ENCODE measurements around the gene PRKG1.

PRKG1 gene

GRCh38 chr10:51074238-51075028 lies at the start of gene PRKG1:
TSS of gene PRKG1 (plus strand) at chr10:51074487.
- peak; percentile 42 for DNase-seq (ENCODE audit: low spot score)

DNA sequence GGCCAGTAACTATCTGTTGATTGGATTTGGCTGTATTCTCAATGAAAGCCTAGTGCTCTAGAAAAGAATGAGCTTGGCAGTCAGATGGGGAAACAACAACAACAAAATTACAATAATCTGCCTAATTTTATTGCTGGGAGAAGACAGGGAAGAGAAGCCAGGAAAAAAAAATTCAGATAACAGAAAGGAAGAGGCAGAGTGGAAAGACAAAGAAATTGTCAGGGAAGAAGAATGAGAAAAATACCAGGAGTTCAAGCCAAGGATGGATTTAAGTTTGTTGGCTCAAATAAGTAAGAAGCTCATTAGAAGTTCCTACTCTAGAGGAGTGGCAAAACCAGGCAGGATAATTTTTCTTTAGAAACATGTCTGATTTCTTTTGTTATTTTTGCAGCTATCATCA lies 45.9 kb upstream of the PRKG1 start:
- DNase-seq (ENCODE audit: low spot score) = no peak

DNA sequence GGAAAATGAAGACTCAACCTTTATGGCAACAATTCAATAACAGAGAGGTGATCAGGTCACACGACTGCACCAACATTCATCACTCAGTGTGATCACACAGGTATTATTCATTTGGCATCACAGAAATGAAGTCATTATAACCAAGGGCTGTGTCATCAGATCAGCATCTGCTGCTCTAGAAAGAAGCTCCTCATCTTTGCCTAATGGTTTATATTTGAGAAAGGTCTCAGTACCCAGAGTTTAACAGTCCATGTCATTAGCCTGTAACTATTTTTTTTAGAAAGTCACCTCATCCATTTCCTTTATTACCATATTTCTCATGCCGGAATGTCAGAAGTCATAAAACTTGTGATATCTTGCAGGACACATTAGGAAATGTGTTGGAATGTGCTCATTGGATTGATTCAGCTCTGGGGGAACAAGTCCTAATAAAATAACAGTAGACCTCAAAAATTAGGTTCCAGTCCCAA lies 45.1 kb upstream of the PRKG1 start:
- no peak for DNase-seq (ENCODE audit: low spot score)

- no peak for DNase-seq (ENCODE audit: low spot score)
These were observed 43.8 kb upstream of the PRKG1 start for GRCh38 chr10:51030480-51030879.

DNA sequence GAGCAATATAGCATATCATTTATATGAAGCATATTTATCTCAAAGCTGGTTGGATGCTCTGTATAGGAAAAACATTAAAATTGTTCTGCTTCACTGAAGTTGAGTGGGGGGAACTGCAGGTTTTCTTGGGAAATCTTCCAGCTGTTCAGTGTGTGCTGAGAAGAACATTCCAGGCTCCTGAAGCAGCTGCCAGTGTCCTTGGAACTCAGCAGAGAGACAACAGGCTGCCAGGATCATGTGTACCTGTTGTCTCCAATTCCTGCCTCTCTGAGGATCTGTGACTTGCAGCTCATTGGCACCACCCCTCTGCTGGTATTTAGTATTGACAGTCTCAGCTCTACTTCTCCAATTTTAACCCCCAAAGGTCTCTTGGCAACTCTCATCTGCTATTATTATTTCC lies 42.3 kb upstream of the PRKG1 start:
- no peak for DNase-seq (ENCODE audit: low spot score)

DNA sequence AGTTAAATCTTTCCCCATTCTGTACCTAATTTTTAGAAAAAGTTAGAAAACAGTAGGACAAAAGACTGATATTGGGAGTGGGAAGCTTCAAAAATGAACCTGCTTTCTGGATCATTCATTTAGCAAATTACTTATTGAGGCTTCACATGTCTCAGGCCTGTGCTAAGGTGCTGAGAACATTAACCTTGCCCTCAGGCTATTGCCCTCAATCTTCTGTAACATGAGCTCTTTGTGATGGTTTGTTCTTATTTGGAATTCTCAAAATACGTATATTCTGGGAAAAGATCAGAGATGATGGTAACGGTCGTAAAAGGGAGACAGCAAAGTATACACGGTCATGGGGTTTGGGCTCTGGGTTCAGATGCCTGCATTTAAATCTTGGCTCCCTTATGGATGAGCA lies 39.5 kb upstream of the PRKG1 start:
- DNase-seq (ENCODE audit: low spot score) = no peak

DNA sequence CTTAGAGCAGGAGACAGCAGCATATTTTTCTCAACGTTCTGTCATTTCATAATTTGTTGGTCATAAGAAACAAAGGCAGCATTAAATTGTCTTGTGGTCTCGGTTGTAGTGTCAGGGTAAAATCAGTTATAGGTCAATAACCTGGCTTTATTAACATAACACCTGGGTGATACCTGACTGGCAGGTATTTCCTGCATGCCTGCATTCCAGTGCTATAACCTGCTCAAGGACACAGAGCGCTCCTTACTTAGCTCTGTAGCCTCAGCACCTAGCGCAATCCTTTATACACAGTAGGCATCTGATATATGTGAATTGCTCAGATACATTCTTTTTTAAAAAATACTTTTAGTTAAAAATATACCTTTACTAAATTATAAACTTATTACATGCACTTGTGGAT lies 38.9 kb upstream of the PRKG1 start:
- no peak for DNase-seq (ENCODE audit: low spot score)

DNA sequence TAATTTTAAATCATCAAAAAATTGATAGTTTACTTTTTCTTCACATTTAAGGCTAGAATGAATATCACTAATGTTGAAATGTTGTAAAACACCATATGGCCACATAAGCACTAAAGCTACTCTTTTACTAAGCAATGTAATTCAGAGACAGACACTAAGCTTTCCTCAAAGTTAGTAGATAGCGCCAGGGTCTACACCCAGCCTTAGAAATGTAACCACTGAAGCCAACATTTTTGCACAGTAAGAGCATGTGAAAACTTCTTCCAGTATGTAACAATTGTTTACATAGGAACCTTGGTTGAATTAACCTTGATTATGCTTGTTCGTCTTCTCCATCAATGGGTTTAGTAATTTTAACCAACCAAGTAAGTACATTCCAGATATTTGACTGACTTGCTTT lies 28.4 kb upstream of the PRKG1 start:
- no peak for DNase-seq (ENCODE audit: low spot score)

- DNase-seq (ENCODE audit: low spot score) = no peak
These were observed 27.6 kb upstream of the PRKG1 start for GRCh38 chr10:51046654-51047053.

- DNase-seq (ENCODE audit: low spot score) = no peak
These were observed 26.4 kb upstream of the PRKG1 start for GRCh38 chr10:51047857-51048256.

GRCh38 chr10:51048792-51049191 lies 25.5 kb upstream of the PRKG1 start:
- no peak for DNase-seq (ENCODE audit: low spot score)

- DNase-seq (ENCODE audit: low spot score) = no peak
These were observed 22.1 kb upstream of the PRKG1 start for GRCh38 chr10:51052163-51052562.

DNA sequence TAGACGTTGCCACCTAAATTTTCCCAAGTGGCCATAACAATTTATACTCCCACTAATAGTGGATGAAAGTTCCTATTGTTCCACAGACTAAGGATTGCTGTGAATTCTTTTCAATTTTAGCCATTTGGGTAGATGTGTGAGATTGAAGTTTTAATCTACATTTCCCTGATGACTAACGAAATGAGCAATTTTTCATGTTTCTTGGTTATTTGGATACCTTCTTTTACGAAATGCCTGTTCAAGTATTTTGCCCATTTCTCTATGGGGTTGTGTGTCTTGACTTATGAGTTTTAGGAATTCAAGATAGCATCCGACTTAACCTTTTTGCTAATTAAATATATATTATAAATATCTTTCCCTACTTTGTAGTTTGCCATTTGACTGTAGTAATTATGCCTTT lies 16.4 kb upstream of the PRKG1 start:
- no peak for DNase-seq (ENCODE audit: low spot score)

- no peak for DNase-seq (ENCODE audit: low spot score)
These were observed 11.1 kb upstream of the PRKG1 start for GRCh38 chr10:51063166-51063565.

DNA sequence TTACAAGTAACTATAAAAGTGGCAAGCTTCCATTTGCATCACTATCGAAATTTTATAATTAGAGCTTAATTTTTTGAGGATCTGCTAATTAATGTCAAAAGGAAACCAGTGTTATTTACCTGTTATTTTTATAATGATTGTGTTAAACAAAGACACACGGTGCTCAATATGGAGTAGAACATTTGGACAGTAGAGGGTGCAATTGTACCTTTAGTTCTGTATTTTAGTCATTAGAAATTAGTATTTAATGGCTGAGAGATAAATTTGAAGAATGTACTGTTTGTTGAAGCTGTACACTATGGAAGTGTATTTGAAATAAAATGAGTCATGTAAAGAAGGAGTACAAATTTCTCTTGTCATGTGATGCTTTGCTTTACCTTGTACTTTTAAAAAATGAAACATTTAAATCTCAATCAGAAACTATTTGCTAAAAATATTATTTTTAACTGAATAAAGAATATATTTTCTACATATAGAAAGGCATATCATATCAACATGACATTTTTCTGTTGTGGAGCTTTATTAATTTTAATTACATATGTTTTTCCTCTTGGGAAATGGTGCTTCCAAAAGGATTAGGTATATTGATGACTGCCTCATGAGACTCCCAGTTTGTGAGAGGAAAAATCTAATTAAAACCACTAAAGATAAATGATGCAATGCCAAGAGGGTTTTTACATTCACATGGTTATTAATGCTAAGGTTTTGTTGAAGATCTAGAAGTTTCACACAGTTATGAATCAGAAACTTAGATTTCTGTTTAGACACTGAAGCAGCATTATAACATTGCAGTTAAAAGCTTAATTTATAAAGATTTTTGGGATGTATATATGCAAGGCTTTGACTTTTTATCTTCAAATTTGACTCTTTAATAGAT lies 10.4 kb upstream of the PRKG1 start:
- DNase-seq (ENCODE audit: low spot score) = peak; percentile 28

DNA sequence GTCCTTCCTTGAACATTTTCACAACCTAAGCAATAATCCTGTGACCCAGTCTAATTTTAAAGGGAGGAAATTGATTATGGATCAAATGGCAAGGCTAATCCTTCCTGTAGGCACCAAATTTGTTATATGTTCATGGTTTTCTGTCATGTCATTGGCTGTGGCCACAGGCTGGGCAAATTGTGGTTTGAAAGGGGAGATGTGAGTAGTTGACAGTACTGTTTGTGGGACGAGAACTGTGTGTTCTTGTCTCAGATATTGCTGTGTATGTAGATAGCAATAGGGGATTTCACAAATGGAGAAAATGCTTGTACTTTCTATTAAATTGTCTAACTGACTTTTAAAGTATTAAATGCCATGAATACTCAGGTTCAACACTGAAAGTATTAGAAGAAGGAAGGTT lies 8.1 kb upstream of the PRKG1 start:
- no peak for DNase-seq (ENCODE audit: low spot score)

DNA sequence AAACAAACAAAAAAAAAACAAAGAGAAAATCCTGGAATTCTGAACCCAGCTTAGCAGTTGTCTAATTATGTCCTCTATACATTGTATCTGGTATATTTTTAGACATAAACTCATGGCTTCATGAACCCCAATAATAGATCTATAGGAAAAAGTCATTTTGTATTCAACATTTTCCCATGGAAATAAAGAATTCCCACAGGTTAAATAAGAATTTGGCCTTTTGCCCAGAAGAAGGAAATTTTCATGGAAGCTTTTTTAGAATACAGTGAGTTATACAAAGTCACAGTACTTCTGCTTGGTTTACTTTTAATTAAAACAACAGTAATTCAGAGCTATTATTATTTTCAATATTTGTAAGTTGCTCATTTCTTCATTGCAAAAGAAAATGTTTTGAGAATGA lies 2.1 kb upstream of the PRKG1 start:
- DNase-seq (ENCODE audit: low spot score) = no peak

GRCh38 chr10:51072921-51073434 lies 1.3 kb upstream of the PRKG1 start:
- no peak for DNase-seq (ENCODE audit: low spot score)

GRCh38 chr10:51073453-51074237 lies 642 bp upstream of the PRKG1 start:
- DNase-seq (ENCODE audit: low spot score) = peak; percentile 22

DNA sequence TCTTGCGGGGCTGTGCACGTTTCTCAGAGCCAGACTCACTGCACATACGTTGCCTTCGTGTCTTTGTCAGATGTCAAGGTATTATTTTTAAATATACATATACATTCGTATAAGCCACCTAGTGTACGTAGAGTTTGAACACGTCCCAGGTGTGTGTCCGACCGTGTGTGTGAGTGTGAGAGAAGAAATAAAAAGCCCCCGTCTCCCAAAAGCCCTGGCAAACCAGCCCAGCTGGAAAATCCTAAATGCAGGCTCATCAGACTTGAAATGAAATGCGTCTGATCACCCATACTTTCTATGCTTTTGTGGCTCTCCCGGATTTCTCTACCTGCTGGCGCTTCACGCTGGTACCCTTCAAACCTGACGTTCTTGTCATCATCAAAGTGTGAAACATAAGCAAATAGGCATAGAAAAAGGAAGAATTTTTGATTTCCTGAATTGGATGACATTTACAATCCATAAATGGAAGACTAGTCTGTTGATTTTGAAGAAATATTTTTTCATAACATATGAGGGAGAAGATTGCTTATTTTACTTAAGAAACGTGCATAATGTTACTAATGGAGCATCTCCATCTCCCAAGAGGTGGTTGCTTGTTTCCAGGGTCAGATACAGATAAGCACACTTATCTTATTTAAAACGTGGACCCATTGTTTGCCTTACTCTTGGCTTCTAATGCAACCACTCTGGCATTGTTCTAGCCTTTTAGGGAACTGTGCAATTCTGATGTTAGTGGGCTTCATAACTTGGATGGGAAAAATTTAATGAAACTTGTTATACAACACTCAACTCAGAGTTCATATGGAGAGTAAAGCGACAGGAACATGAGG lies 971 bp downstream of the PRKG1 start:
- DNase-seq (ENCODE audit: low spot score) = no peak

DNA sequence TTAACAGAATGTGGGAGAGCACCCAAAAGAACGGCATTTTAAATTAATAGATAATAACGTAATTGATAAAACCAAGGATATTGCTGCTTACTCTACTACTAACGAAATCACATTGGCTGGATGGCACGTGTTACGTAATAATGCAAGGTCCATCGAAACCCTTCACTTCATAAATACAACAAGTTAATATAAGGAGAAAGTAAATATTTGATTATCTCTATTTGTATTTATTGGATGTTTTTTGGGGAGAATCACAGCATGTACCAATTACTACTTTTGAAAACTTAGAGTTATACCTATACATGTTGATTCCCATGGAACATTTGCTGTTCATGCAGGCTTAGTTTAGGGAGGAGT lies 1.6 kb downstream of the PRKG1 start:
- DNase-seq (ENCODE audit: low spot score) = no peak
